ENCODE data around the gene NRK.
"Not testable (repeated sequence)": the region's sequence is repeated elsewhere in the genome, so short reads cannot be mapped to it uniquely, and the experiment has no call there.

The NRK gene

GRCh38 chrX:105972690-105973386 lies 150.5 kb downstream of the NRK start:
- DNase-seq (ENCODE audit: insufficient read length, low spot score) (no peak), FAIRE-seq (no peak)
- no peak for TF ChIP-seq POLR2A (IDR thresholded peaks at IDR 0.05; ENCODE audit: low read depth, low read length)

DNA sequence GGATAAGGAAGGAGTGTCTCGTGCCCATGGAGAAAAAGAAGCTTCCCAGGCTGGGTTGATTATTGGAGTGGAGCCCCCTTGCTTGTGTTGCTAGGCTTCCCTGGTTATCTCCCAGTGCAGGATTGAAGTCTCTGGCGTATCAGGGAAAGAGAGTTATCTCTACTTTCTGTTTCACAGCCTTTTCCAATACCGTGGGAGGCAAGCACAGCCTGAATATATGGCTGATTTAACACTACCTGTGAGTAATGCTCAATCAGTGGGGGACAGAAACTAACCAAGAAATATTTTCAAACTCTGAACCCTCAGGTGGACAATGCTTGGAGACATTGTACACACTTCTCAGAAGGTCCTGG lies 151.0 kb downstream of the NRK start:
- FAIRE-seq = no peak
- no peak for DNase-seq (ENCODE audit: insufficient read length, low spot score)
- no peak for TF ChIP-seq POLR2A (IDR thresholded peaks at IDR 0.05; ENCODE audit: low read depth, low read length)

DNA sequence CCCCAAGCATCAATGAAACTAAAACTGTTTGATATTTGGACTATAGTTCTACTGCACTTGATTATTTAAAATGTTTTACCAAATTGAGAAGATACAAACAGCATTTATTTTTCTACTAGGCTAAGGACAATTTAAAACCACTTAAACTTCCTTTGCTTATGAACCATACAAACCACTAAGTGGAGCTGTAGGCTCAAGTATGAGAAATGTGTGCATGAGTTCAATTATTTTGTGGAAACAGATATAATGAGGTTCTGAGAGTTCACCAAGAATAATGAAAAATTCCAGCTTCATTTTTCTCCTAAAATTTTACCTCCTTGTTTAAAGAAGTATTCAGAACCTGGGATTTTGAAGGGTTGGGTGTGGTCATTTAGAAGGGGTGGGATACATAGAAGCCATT lies 153.0 kb downstream of the NRK start:
- FAIRE-seq = no peak
- TF ChIP-seq POLR2A (IDR thresholded peaks at IDR 0.05; ENCODE audit: low read depth, low read length) = no peak
- no peak for DNase-seq (ENCODE audit: insufficient read length, low spot score)

DNA sequence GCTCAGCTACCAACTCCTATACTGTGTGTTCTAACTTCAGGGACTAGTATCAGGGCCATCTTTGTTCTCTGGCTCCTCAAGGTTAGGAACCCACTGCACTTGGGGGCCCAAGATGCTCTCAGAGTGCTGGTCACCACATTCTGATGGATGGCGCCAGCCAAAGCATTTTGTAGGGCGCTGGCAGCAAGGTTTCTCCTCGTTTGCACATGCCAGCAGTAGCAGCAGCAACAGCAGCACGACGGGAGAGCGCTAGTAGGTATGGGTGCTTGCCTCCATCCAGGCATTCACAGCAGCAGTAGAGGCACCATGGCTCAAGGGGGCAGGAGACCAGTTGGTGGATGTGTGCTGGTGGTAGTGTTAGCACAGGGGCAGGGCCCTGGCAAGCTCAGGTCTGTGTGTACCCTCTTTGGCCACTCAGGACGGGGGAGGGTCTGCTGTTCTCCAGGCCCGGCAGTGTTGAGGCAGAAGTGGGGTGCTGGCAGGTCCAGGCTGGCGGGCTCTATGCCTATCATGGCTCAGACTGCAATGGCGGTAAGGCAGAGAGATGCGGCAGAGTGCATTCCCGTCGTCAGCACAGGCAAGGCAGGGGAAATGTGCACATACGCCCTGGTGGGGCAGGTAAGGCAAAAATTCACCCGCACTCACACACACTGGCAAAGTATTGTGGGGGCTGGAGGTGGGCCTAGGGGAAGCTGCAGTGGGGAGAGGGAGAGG lies 159.6 kb downstream of the NRK start:
- no peak for DNase-seq (ENCODE audit: insufficient read length, low spot score)

DNA sequence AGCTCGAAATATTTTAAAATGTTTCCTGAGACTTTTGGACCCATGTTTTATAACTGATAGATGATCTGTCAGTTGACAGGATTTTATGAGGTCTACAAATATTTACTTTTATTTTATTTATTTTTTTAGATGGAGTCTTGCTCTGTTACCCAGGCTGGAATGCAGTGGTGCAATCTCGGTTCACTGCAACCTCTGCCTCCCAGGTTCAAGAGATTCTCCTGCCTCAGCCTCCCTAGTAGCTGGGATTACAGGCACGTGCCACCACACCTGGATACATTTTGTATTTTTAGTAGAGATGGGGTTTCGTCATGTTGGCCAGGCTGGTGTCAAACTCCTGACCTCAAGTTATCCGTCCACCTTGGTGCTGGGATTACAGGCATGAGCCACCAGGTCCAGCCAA lies 166.1 kb downstream of the NRK start:
- not testable (repeated sequence) for FAIRE-seq

More for the DNA sequence above, 159.6 kb downstream of the NRK start:
- TF ChIP-seq POLR2A (IDR thresholded peaks at IDR 0.05; ENCODE audit: low read depth, low read length) = no peak
- no peak for FAIRE-seq

DNA sequence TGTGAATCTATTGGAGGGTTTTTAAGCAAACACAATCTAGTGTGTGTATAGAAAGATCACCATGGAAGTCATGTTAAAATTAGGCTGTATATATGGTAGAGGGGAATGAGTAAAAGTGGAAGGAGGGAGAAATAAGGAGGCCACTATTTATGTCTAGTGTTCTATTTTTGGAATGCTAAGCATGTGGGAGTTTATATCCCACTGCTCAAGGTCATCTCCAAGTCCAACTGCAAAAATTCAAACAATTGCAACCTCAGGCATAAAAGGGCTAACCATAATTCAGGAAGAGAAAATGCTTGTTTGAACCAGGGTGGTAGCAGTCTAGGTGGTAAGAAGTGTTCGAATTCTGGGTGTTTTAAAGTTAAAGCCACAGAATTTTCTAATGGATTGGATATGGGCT lies 177.0 kb downstream of the NRK start:
- no peak for FAIRE-seq
- DNase-seq (ENCODE audit: insufficient read length, low spot score) = no peak
- TF ChIP-seq POLR2A (IDR thresholded peaks at IDR 0.05; ENCODE audit: low read depth, low read length) = no peak

More for the DNA sequence above, 166.1 kb downstream of the NRK start:
- not testable (repeated sequence) for DNase-seq (ENCODE audit: insufficient read length, low spot score)

- no peak for TF ChIP-seq POLR2A (IDR thresholded peaks at IDR 0.05; ENCODE audit: low read depth, low read length)
- no peak for DNase-seq (ENCODE audit: insufficient read length, low spot score)
- no peak for FAIRE-seq
Observed at GRCh38 chrX:106000203-106000602, 177.9 kb downstream of the NRK start.

GRCh38 chrX:106000609-106001008 lies 178.3 kb downstream of the NRK start:
- FAIRE-seq; DNase-seq (ENCODE audit: insufficient read length, low spot score): not testable (repeated sequence)

DNA sequence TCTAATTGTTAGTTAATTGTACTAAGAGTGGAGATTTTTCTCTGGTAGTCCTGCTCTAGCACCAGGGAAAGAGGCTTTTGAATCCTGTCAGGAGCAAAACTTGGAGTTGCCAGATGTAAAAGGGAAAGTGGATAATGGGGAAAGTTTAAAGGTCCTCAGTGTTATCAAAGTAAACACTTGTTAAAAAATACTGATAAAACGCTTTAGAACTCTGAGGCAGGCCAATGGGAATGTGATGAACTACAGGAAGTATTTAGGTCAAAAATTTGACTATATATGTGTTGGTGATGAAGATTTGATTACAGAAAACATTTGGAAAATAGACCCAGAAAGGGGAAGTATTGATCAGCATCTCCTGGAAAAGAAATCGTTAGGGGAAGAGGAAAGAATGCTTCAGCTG lies 183.3 kb downstream of the NRK start:
- FAIRE-seq (no peak), DNase-seq (ENCODE audit: insufficient read length, low spot score) (no peak)

DNA sequence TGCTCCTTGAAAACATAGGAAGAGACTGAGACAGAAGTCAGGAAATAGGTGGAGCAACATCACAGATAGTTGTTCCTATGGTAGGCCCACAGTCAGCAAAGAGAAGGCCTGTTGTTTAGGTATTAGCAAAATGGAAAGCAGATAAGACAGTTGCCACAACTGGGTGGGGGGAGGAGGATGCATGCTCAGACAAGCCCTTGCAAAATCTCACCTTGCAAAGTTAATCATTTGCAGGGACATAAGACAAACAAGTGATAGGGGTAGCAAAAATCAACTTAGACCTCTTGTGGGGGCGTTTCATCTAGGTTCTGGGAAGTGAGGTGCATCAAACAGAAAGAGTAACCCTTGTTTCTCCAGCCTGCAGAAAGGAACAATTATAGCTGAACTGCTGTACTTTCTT lies 185.5 kb downstream of the NRK start:
- no peak for TF ChIP-seq POLR2A (IDR thresholded peaks at IDR 0.05; ENCODE audit: low read depth, low read length)
- DNase-seq (ENCODE audit: insufficient read length, low spot score) (no peak), FAIRE-seq (no peak)

More for the DNA sequence above, 183.3 kb downstream of the NRK start:
- no peak for TF ChIP-seq POLR2A (IDR thresholded peaks at IDR 0.05; ENCODE audit: low read depth, low read length)

Data from H54 (cell line).